Middle frontal gyrus (tissue), 1 donor: ENCODE measurements around the gene BMPER.

Source experiments
- DNase-seq: peaks from one replicate; pipeline ENCODE4 v3.0.0-alpha.2; 2015; ENCODE audit warnings: low spot score; ENCODE audit errors: extremely low spot score

The BMPER gene

DNA sequence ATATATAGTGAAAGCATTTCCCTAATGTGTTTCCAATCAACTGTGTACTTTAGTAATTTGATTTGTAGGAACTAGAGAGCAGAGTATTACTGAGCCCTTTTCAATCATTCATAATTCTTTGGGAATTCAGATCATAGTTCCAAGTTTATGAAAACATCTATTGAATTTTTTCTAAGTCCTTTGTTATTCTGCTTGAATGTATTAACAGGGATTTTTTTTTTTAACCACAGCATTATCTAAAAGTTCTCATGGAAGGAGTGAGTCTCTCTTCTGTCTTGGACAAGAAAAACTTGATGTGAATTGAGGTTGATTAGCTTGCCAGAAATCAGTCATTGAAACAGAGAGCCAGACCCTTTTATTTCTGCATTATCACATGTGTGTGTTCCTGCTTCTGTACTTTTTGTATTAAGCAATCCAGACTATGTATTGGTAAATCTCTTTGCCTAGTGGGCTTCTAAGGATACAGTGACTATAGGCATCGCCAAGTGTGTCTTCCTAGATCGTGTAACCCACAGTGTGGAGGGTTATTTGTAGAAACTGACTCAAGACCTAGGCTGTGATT is 59.9 kb downstream of the BMPER start:
- DNase-seq: no peak

DNA sequence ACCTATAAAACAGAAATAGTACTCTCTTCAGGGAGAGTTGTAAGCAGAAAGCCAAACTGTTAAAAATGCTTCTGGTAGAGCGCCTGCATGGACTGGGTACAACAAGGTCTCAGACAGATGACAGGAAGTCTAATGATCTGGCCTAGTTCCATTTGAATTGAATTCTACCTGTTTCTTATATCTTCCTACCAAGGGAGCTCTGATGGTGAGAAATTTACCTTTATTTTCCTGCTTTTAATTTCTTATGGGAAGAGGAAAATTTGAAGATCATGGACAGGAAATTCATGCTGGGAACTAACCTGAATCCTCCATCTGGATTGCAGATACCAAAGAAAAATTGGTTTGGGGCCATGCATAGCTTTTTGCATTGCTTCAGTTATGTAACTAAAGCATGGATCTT is 63.3 kb downstream of the BMPER start:
- DNase-seq: no peak

DNA sequence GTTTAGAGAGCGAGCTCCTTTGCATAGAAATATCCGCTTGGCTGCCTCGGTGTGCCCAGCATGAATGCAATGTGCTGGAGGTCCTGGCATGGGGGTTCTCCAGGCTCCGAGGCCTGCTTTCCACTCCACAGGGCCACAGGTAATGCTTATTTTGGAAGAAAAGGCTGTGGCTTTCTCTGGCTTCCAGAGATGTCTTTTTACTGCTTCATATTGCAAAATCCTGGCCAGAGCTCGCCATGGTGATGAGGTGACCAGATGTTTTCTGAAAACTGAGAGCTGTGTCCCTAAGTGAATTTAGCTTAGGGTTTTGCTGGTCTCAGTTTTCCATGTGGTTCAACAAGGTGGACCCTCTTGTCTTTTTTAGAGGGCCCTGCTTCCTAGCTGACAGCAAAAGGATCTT is 65.2 kb downstream of the BMPER start:
- DNase-seq: no peak

DNA sequence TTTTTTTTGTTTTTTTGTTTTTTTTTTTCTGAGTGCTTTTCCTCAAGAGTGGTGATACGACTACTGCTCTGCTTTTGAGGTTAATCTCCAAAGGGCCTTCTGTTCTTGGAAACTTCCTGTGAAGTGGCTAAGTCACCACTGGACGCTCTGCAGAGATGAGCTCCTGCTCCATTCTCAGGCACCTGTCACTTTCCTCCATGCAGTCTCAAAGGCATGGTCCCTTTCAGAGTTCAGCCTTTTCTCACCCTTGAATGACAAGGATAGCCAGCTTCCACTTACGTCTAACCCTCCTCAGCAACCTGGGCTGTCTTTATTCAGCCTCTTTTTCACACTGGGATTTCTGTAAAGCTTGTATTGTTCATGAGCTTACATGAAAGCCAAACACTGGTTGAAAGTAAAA is 65.8 kb downstream of the BMPER start:
- DNase-seq: no peak

DNA sequence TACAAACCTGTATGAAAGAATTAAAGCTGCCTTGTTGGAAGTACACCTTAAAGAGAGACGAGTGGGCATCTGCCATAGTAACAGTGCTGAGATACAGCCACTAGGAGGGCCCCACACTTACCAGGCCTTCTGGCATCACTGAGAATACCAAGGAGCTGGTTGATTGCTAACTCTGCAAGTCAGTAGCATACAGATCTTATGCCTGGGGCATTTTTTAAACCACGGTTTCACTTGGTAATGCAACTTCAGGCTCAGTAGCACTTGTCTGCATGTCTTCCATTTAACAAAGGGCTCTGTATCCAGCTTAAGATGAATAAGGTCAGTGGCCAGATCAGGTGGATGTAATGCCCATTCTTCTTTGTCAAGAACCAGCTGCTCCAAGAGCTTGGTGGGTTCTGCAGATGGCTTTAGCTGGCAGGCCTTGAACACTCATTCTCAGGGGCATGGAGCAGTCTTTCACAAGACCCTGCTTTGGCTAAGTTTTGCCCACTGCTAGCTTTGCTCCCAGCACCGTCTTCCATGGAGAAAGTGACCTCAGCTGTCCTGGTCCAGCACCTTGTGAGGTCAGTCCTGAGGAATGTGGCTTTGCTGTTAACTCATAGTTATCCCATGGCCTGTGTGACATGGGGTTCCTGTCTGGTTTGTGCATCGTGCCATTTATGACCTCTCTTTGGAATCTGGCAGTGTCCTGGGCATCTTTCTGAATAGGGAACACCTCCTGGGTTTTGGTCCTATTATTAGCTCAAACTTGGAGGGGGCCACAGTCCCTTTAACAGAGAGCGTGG is 68.1 kb downstream of the BMPER start:
- no peak for DNase-seq

DNA sequence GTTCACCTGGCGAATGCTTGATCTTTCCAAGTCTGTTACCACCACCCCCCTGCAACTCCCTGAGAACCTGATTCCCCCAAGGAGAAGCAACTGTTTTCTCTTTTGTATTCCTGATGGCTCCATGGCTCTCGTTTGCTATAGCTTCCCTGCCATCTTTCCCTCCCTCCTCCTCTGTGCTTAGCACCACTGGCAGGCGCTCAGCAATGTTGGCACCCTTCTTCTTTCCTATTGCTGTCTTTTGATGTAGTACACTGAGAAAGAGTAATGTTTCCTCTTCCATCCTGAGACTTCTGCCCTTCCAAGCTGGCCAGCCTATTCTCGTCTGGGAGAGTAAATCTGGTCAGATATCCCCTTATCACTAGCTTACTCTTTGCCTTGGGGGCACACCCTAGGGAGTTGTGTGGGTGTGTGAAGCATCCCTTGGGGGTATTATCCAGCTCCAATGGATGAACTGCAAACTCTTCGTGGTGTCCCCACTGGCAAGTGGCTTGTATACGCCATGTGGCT is 74.0 kb downstream of the BMPER start:
- DNase-seq: no peak

DNA sequence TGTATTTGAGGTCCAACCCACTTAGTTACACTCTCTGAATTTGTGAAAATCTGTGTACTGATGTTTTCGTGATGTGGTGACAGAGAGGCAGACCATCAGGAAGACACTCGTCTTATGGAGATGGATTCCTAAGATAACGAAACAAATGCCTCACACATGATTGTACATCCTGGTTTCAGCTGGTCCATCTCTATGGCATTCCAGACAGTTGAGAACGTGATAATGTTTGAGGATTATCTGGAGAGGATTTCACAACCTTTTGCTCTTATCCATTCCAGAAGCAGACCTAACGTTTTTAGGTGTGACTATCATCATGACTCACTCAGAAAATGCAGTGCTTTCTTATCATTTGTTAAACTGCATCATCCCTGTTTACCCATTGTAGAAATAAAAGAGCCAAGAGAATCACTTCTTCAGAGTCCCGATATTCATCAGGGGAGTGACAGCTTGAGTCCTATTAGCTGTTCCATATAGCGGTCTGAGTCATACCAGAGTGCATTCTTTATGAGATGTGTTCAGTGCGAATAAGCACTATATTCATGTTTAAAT is 74.5 kb downstream of the BMPER start:
- DNase-seq: no peak

DNA sequence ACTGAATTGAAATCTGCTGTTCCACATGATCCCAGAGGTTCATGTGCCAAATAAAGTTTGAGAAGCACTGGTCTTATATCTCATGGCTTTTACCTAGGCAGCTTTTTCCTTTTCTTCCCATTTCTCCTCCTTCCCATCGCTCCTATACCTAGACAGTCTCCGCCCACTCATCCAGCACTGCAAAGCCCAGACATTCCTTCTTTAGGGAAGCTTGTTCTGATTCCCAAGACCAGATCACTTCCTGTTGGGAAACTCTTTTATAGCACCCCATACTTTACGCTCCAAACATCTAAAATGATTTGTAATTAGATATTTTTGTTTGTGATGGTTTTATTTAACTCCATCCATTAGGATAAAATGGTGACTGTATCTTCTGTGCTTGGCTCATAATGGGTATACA is 75.9 kb downstream of the BMPER start:
- DNase-seq: no peak

DNA sequence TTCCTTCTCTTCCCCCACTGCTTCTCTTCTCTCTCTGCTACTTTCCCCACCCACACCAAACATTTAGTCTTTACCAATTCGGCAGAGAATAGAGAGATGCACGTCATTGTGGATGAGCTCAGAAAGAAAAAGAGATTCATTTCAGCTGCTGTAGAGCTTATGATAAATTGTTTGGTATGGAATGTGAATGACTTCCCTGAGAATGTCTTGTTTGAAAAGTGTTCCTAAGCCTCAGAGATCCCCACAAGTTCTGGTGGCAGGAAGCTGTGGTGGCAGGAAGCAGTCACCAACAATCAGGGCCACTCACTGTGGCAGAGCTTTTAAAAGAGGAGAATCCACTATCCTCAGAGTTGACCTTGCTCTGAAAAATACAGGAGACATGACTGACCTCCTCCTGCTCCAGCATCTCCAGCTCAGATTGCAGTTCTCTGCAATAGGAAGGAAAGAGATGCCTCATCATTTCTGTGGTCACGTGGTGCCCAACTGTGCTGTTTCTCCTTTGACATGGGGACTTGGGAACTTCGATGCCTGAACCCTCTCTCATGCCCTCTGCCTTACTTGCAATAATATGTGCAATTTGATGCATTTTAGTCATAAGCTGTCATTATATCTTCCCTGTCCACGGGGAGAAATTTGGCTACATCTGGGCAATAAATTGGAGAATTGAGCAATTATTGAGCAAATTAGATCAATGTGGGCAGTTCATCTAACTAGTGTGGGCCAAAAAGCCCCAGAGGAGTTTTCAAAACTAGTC is 76.5 kb downstream of the BMPER start:
- DNase-seq: no peak

DNA sequence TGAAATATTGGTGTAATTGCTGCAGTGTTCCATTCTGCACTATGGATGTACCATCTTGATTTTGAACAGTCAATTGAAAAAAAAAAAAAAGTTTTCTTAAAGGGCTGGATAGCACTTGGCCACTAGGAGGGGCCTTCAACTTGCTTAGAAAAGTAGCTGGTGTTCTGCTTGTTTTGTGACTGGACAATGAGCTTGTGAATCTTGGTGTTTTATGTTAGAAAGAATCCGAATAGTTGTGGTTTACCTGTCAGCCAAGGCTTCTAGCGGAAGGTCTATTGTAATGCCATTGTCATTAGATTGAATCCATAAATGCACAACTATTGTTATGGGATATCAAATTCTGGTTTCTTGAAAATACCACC is 77.1 kb downstream of the BMPER start:
- no peak for DNase-seq

DNA sequence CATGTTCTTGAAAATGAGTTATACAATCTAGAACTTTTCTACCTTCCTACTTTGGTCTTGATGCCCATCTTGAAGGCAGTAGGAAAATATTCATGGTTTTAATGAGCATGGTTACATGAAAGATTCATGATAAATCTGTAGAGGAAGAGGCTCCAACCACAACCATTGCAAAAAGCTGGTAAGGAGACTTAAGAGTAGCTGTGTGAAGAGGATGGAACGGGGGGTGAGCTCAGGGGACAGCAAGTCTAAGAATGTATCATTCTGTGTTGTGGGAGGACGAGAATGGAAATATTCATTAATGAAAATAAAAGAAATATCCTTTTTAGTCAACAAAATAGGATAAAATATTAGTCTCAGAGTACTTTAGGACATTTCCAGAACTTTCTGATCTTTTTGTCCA is 81.1 kb downstream of the BMPER start:
- no peak for DNase-seq

DNA sequence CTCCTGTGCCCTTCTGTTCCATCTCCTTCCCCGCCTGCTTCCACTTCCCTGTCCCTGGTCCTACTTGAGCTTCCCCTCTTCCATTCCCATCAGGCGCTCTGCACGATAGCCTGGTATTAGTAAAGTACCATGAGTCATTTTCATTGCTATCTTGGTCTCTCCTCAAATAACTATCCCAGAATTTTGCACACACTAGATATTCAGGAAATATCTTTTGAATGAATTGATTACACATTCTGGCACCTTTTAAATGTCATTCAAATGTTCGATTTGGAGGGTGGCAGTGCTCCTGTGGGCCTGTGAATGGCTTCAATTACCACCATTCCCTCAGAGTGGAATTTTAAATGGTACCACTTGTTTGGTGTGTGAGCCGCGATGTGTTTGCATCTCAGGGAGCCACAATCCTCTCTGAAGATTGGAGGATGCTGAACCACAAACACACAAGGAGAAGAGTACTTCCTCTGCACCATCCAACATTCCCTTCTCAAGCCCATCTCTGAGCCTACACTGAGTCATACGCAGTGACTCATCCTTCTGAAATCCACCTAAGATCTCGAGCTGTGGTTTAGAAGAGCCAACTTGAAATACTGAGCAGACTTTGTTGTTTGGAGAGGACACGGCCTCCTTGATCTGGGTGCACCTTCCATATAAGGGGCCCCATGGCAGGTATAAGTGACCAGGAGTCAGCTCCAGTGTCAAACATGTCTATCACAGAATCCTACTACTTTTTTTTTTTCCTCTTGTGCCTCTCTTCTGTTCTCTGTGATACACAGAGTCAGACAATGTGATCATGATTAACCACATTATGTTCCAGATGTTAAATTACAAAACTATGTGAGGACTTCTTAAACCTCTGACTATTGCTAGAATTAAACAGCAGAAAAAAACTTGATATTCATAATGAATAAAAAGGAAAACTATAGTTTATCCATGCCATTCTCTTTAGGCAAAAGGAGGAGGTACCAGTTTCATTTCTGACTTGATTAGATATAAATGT is 81.9 kb downstream of the BMPER start:
- DNase-seq: no peak

DNA sequence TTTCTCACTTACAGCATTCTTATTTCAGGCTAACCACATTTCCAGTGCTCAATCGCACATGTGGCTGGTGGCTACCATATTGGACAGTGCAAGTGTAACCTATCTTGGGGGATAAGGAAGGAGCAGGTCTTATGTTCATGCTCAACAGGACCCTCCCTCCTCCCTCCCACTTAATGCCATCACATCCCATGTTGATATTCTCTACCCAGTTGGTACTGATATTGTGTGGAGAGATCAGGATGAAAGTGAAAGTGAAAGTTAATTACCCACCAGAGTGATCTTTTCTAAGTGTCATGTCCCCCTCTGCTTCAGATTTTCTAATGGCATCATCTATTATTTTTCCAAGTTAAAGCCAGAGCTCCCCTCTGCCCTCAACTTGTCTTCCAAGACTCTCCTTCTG is 91.6 kb downstream of the BMPER start:
- no peak for DNase-seq

DNA sequence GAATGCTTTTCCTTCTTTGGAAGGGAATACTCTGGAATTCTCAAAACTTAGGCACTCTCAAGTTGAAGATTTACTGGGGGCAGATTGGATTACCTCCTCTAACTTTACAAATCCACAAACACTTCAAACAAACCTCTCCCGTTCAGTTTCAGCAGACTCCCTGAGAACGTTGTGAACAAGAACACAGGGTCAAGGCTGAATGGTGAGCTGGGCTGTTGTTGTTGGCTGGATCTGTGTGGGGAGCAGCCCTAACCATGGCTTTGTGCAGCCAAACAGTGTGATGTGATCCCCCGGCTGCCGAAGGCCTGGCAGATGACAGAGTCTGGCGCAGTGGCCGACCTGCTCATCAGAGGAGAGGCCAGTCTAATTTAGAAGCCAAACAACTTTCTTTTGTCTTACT is 93.1 kb downstream of the BMPER start:
- no peak for DNase-seq

DNA sequence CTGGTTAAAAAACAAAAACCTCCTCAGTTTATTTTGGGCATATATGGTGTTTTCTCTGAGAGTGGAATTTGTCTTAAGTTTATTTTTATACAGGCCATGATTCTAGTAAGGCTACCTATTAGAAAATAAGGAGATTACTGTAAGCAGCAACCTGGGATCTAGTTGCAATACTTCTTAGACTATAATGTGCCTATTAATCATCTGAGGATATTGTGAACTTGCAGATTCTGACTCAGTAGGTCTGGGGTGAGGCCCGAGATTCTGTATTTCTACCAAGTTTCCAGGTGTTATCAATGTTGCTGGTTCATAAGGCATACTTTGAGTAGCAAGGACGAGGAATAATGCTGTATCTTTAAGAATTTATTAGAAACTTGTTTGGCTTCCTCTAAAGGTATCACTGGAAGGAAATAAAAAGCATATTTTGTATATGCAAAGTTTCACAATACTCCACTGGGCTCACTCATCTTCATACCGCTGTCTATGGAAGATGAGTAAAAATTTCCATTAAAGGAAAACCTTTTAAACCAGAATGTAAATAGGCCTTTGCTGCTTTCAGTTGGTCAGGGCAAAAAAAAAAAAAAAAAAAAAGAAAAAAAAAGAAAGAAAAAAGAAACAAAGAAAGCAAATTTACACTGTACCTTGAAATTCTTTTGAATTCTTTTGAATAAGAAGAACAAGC is 105.8 kb downstream of the BMPER start:
- DNase-seq: no peak

DNA sequence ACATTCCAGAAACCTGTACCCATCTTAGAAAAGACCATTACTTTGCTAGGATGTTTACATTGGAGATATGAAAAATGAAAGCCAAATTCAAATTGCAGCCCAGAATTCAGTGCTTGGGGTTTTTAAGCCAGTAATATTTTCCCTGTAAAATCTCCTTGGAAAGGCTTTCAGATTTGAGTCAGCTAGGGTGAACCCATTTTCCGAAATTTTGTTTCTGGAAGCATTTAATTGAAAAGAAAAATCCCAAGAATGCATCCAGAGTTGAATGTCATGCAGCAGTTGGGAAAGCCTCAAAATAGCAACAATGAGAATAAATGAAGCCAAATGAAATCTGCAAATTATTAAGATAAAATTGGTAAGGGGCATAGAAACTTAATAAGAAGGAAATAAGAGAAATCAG is 106.4 kb downstream of the BMPER start:
- no peak for DNase-seq

DNA sequence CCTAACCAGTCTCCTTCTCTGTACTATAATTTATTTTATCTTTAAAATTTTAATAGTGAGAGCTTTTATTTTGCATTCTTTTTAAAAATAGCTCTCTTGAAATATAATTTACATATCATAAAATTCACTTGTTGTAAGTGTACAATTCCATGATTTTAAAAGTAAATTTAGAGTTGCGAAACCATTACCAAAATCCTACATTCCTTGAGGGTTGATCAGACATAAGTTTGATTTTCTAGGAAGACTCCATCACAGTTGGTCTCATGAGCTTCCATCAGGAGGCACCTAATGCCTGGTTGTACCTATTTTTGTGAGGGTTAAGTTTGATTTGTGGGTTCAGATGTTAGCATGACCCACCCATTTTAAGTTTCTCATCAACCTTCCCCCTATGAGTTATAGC is 108.1 kb downstream of the BMPER start:
- no peak for DNase-seq

DNA sequence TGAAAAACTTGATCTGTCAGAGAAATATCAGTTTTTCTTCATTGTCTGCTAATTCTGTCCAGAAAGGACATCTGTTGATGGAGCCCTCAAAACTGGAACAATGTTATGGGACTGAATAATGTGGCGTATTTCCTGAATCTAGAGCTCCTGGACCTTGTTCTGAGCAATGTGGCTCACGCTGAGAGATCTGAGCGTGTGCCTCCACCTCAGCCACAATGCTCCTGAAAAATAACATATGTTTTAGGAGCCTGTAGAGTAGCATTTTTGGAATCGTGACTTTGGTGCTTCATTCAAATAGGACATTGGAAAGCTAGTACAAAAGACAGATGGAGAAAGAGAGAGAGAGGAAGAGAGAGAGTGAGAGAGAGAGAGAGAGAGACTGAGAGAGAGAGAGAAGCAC is 110.3 kb downstream of the BMPER start:
- no peak for DNase-seq

DNA sequence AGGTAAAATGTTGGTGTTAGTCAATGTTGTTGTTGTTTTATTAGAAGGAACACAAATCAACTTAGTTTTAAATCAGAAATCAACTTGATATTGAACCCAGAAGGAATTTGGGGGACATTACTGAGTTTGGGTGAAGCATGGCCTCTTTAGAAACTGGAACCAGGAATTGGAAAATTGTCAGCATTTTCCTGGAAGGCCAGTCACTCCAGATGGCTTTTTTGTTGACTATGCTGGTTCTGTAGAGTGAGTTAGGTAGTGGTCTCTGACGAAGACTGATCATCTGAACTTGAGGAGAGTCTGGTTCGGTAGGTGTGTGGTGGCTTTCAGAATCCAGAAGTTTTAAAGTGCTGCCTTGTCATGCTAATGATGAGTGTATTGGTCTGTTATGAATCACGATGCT is 111.5 kb downstream of the BMPER start:
- no peak for DNase-seq

DNA sequence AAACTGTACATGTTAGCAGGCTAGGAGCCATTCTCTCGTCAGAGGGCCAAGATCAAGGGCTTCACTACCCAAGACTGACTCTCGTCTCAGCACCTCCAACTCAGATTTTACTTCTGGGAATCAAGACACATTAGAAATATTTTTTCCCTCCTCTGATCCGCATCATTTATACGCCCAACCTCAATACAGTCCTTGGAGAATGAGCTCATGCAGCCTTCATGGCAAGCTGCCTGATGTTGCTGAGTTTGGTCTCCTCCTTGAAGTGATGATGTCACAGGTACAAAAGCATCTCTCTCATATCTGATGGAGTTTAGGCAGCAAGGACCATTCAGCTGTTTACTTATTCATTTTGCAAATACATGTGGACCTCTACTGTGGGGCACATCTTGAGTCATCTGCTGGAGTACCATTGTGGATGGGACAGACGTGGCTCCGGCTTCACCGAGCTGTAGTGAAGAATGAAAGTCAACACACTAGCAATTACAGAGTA is 114.0 kb downstream of the BMPER start:
- no peak for DNase-seq
